Measurements from ENCODE around the gene PEAR1.

PEAR1 gene

DNA sequence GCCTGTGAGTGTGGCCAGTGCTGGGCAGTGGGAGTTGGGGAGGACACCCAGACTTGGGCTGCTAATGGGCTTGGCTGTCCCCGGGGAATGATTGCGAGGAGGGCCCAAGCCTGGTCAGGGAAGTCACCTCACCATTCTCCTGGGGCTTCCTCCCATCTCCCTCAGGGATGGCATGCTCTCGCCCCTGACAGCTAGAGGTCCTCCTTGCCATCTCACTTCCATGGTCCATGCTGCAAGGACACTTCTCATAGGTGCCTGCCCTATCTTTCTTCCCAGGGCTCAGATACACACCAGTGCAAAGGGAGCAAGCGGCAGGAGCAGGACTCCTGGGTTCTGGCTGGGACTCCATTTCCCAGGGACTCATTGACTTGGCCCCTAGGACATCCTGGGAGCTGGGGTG is 28.7 kb upstream of the PEAR1 start:
- TF ChIP-seq SPI1 (IDR thresholded peaks at IDR 0.05; ENCODE audit: borderline replicate concordance, low read depth) (no peak), POLR2AphosphoS5 (IDR thresholded peaks at IDR 0.05; ENCODE audit: low read depth) (no peak), GABPA (IDR thresholded peaks at IDR 0.05; ENCODE audit: low read depth) (no peak)
- TF ChIP-seq, protein P1, sequence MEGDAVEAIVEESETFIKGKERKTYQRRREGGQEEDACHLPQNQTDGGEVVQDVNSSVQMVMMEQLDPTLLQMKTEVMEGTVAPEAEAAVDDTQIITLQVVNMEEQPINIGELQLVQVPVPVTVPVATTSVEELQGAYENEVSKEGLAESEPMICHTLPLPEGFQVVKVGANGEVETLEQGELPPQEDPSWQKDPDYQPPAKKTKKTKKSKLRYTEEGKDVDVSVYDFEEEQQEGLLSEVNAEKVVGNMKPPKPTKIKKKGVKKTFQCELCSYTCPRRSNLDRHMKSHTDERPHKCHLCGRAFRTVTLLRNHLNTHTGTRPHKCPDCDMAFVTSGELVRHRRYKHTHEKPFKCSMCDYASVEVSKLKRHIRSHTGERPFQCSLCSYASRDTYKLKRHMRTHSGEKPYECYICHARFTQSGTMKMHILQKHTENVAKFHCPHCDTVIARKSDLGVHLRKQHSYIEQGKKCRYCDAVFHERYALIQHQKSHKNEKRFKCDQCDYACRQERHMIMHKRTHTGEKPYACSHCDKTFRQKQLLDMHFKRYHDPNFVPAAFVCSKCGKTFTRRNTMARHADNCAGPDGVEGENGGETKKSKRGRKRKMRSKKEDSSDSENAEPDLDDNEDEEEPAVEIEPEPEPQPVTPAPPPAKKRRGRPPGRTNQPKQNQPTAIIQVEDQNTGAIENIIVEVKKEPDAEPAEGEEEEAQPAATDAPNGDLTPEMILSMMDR (IDR thresholded peaks at IDR 0.05; ENCODE audit: insufficient read depth, low read length), result no peak
- TF ChIP-seq, protein P2, sequence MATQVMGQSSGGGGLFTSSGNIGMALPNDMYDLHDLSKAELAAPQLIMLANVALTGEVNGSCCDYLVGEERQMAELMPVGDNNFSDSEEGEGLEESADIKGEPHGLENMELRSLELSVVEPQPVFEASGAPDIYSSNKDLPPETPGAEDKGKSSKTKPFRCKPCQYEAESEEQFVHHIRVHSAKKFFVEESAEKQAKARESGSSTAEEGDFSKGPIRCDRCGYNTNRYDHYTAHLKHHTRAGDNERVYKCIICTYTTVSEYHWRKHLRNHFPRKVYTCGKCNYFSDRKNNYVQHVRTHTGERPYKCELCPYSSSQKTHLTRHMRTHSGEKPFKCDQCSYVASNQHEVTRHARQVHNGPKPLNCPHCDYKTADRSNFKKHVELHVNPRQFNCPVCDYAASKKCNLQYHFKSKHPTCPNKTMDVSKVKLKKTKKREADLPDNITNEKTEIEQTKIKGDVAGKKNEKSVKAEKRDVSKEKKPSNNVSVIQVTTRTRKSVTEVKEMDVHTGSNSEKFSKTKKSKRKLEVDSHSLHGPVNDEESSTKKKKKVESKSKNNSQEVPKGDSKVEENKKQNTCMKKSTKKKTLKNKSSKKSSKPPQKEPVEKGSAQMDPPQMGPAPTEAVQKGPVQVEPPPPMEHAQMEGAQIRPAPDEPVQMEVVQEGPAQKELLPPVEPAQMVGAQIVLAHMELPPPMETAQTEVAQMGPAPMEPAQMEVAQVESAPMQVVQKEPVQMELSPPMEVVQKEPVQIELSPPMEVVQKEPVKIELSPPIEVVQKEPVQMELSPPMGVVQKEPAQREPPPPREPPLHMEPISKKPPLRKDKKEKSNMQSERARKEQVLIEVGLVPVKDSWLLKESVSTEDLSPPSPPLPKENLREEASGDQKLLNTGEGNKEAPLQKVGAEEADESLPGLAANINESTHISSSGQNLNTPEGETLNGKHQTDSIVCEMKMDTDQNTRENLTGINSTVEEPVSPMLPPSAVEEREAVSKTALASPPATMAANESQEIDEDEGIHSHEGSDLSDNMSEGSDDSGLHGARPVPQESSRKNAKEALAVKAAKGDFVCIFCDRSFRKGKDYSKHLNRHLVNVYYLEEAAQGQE (IDR thresholded peaks at IDR 0.05; ENCODE audit: insufficient replicate concordance, low read depth), result no peak
- H3K27ac ChIP-seq (replicated peaks), result no peak overlapping the region
- DNase-seq (ENCODE audit: low read depth in 1 of 2, low spot score in 1 of 2), result no peak
- H3K27me3 ChIP-seq (ENCODE audit: insufficient read depth, poor library complexity, severe bottlenecking), result peaks cover 40% of the 10 kb centered on the region
- H3K4me3 ChIP-seq (replicated peaks; ENCODE audit: insufficient read depth, low read length), result no peak overlapping the region

DNA sequence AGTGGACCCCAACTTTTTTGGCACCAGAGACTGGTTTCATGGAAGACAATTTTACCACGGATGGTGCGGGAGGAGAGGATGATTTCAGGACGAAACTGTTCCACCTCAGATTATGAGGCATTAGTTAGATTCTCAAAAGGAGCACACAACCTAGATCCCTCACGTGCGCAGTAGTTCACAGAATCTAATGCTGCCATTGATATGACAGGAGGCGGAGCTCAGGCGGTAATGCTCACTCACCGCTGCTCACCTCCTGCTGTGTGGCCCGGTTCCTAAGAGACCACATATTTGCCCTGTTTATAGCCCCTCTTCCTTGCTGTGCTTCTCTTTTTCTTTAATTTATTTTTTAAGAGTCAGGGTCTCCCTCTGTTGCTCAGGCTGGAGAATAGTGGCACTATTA is 28.3 kb upstream of the PEAR1 start:
- DNase-seq (ENCODE audit: low read depth in 1 of 2, low spot score in 1 of 2), result no peak
- H3K27ac ChIP-seq (replicated peaks), result no peak overlapping the region
- H3K27me3 ChIP-seq (ENCODE audit: insufficient read depth, poor library complexity, severe bottlenecking), result peaks cover 36% of the 10 kb centered on the region
- TF ChIP-seq POLR2AphosphoS5 (IDR thresholded peaks at IDR 0.05; ENCODE audit: low read depth) (no peak), GABPA (IDR thresholded peaks at IDR 0.05; ENCODE audit: low read depth) (no peak), SPI1 (IDR thresholded peaks at IDR 0.05; ENCODE audit: borderline replicate concordance, low read depth) (no peak)
- TF ChIP-seq, protein P2 (IDR thresholded peaks at IDR 0.05; ENCODE audit: insufficient replicate concordance, low read depth), result no peak
- TF ChIP-seq, protein P1 (IDR thresholded peaks at IDR 0.05; ENCODE audit: insufficient read depth, low read length), result no peak
- H3K4me3 ChIP-seq (replicated peaks; ENCODE audit: insufficient read depth, low read length), result no peak overlapping the region

DNA sequence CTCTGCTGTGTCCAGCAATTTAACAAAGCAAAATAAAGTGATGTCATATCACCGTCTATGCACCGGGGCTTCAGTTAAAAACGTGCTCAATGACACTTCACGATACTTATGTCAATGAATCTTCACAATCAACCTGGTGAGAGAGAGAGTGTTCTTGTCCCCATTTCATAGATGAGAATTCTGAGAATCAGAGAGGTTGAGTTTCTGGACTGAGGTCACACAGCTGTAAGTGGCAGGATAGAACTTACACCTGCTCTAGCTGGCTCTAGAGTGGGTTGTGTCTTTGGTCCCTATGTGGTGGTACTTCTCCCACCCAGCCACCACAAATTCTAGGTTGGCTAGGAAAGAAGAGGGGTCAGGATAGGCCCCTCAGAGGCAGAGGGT is 27.7 kb upstream of the PEAR1 start:
- Histone ChIP-seq H3K27me3 (ENCODE audit: insufficient read depth, poor library complexity, severe bottlenecking) (peaks cover 33% of the 10 kb centered on the region), H3K27ac (replicated peaks) (no peak overlapping the region), H3K4me3 (replicated peaks; ENCODE audit: insufficient read depth, low read length) (no peak overlapping the region)
- DNase-seq (ENCODE audit: low read depth in 1 of 2, low spot score in 1 of 2), result no peak
- TF ChIP-seq POLR2AphosphoS5 (IDR thresholded peaks at IDR 0.05; ENCODE audit: low read depth), result no peak

DNA sequence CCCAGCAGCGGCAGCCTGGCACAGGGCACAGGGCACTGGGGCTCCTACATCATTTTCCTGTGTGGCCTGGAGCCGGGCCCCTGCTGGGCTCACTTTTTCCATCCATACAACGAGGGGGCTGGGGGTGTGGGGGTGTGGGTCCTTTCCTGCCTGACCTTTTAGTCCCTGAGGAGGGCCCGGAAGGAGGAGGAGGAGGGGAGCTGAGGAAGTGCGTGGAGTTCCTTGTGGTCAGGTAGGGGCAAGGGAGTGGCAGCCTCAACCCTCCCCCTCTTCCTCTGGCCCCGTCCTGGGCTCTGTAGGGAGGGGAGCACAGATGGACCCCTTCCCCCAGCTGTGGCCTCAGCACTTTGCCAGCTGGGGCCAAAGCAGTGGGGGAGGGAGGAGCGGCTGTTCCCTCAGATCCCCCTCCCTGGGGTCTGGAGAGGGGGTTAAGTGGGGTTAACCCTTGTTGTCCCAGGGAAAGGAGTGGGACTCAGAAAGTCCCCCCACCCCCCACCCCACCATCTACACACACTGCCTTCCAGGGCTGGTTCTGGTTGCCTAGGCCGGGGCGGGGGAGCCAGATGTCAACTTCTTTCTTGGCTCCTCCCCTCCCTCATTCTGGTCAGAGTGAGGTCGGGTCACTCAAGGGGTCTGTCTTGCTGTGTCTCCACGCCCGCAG is 27.1 kb upstream of the PEAR1 start:
- no peak overlapping the region for H3K27ac ChIP-seq (replicated peaks)
- TF ChIP-seq GABPA (IDR thresholded peaks at IDR 0.05; ENCODE audit: low read depth) (no peak), SPI1 (IDR thresholded peaks at IDR 0.05; ENCODE audit: borderline replicate concordance, low read depth) (no peak), POLR2AphosphoS5 (IDR thresholded peaks at IDR 0.05; ENCODE audit: low read depth) (no peak)
- TF ChIP-seq, protein P2 (IDR thresholded peaks at IDR 0.05; ENCODE audit: insufficient replicate concordance, low read depth), result no peak
- TF ChIP-seq, protein P1 (IDR thresholded peaks at IDR 0.05; ENCODE audit: insufficient read depth, low read length), result no peak
- H3K4me3 ChIP-seq (replicated peaks; ENCODE audit: insufficient read depth, low read length), result no peak overlapping the region
- peak; percentile 5 to 18 for DNase-seq (ENCODE audit: low read depth in 1 of 2, low spot score in 1 of 2)
- H3K27me3 ChIP-seq (ENCODE audit: insufficient read depth, poor library complexity, severe bottlenecking), result peaks cover 33% of the 10 kb centered on the region
